MCF 10A (cell line): ENCODE results near the gene FAT2. TPM values are rescaled to one million over a fixed set of nuclear protein-coding genes. Genes with fewer than 3 reads are reported as not detected.

ENCODE experiments used
- BruUV-seq: library from RNA; stranded (reverse); fragments of 400-500 nt; replicated peaks from 2 replicates; lab custom pipeline; 2021; lab: Mats Ljungman, UMichigan
- CTCF ChIA-PET: fragments of 300-600 bp; sonication (Branson Sonifier 250); formaldehyde crosslinking; extraction: SDS; loops from one replicate; lab custom pipeline; 2021; ENCODE audit warnings: antibody characterized with exemption, inconsistent platforms; lab: Yijun Ruan, JAX
- POLR2A ChIA-PET: fragments of 300-600, 350-650 bp; sonication (Branson Sonifier 250); formaldehyde crosslinking; extraction: SDS; loops from one replicate; lab custom pipeline; 2020; ENCODE audit warnings: antibody characterized with exemption, inconsistent platforms; lab: Yijun Ruan, JAX
- DNase-seq: peaks from one replicate; pipeline ENCODE4 v3.0.0-alpha.2; 2018; ENCODE audit not compliant: unreplicated experiment
- H3K27ac Mint-ChIP-seq: one replicate; pipeline ENCODE4 v1.8.0; 2022; ENCODE audit warnings: mild to moderate bottlenecking, low read depth, mixed read lengths; ENCODE audit not compliant: unreplicated experiment
- H3K27me3 Mint-ChIP-seq: one replicate; pipeline ENCODE4 v1.8.0; 2022; ENCODE audit warnings: mixed read lengths; ENCODE audit not compliant: insufficient read depth, unreplicated experiment
- H3K36me3 Mint-ChIP-seq: one replicate; pipeline ENCODE4 v1.8.0; 2022; ENCODE audit warnings: mild to moderate bottlenecking, moderate library complexity, mixed read lengths; ENCODE audit not compliant: insufficient read depth, unreplicated experiment
- H3K4me1 Mint-ChIP-seq: one replicate; pipeline ENCODE4 v1.8.0; 2022; ENCODE audit warnings: mixed read lengths; ENCODE audit not compliant: insufficient read depth, unreplicated experiment
- H3K4me3 Mint-ChIP-seq: one replicate; pipeline ENCODE4 v1.8.0; 2022; ENCODE audit warnings: mild to moderate bottlenecking, moderate library complexity, mixed read lengths; ENCODE audit not compliant: unreplicated experiment
- H3K9me3 Mint-ChIP-seq: one replicate; pipeline ENCODE4 v1.8.0; 2022; ENCODE audit warnings: mixed read lengths; ENCODE audit not compliant: unreplicated experiment
- intact Hi-C: fragments of 100-400 bp; cut with micrococcal nuclease; formaldehyde crosslinking; loops from 2 replicates; pipeline ENCODE4 v1.14.1; 2022
- total RNA-seq: library from RNA; stranded (reverse); gene quantifications from 2 replicates; pipeline ENCODE4 v1.2.3, GENCODE V29; 2022
- TF ChIP-seq, protein P1 (sequence below): fragments of 200-600 bp; IDR thresholded peaks from one replicate; pipeline ENCODE4 v1.8.0; 2022; ENCODE audit warnings: antibody characterized with exemption, mild to moderate bottlenecking; ENCODE audit not compliant: unreplicated experiment

FAT2 gene
- total RNA-seq, 1 experiment from 2014 or later, result 9.9 TPM

GRCh38 chr5:151602806-151603205 lies 11.7 kb upstream of the FAT2 start:
- ChIA-PET CTCF (interaction anchor here (0.6 to 2.7 kb wide), 11 partner anchors 9 to 1906 kb away, joined by 3 to 9 read pairs (median 4); no protein-coding TSS in a partner anchor), POLR2A (interaction anchor here (0.6 to 6.5 kb wide), 11 partner anchors 12 to 100 kb away, joined by 3 to 105 read pairs (median 5); partner anchors contain the start of gene FAT2)

GRCh38 chr5:151601391-151601790 lies 10.3 kb upstream of the FAT2 start:
- H3K27ac Mint-ChIP-seq, result no peak overlapping the region
- no peaks in the 10 kb centered on the region for H3K27me3 Mint-ChIP-seq
- POLR2A ChIA-PET, result interaction anchor here (5.1 to 6.5 kb wide), 2 partner anchors 12 to 14 kb away, joined by 77 to 105 read pairs; partner anchors contain the start of gene FAT2
- no peaks in the 10 kb centered on the region for H3K9me3 Mint-ChIP-seq
- no TSS peak for BruUV-seq
- peaks cover 19% of the 10 kb centered on the region for H3K4me1 Mint-ChIP-seq
- no peak overlapping the region for H3K4me3 Mint-ChIP-seq
- TF ChIP-seq, protein P1, sequence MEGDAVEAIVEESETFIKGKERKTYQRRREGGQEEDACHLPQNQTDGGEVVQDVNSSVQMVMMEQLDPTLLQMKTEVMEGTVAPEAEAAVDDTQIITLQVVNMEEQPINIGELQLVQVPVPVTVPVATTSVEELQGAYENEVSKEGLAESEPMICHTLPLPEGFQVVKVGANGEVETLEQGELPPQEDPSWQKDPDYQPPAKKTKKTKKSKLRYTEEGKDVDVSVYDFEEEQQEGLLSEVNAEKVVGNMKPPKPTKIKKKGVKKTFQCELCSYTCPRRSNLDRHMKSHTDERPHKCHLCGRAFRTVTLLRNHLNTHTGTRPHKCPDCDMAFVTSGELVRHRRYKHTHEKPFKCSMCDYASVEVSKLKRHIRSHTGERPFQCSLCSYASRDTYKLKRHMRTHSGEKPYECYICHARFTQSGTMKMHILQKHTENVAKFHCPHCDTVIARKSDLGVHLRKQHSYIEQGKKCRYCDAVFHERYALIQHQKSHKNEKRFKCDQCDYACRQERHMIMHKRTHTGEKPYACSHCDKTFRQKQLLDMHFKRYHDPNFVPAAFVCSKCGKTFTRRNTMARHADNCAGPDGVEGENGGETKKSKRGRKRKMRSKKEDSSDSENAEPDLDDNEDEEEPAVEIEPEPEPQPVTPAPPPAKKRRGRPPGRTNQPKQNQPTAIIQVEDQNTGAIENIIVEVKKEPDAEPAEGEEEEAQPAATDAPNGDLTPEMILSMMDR, result no peak
- DNase-seq, result no peak
- intact Hi-C loops, result no loop called here
- H3K36me3 Mint-ChIP-seq, result no peaks in the 10 kb centered on the region
- CTCF ChIA-PET, result interaction anchor here (1.0 to 4.4 kb wide), 9 partner anchors 9 to 51 kb away, joined by 3 to 19 read pairs (median 4); partner anchors contain the start of gene FAT2

More at GRCh38 chr5:151602806-151603205, 11.7 kb upstream of the FAT2 start:
- H3K36me3 Mint-ChIP-seq, result no peaks in the 10 kb centered on the region
- intact Hi-C loops, result no loop called here
- no peak overlapping the region for H3K4me3 Mint-ChIP-seq
- BruUV-seq, result no TSS peak
- peaks cover 19% of the 10 kb centered on the region for H3K4me1 Mint-ChIP-seq
- TF ChIP-seq, protein P1, result no peak
- H3K27me3 Mint-ChIP-seq, result no peaks in the 10 kb centered on the region
- H3K9me3 Mint-ChIP-seq, result no peaks in the 10 kb centered on the region
- H3K27ac Mint-ChIP-seq, result no peak overlapping the region
- no peak for DNase-seq

- Mint-ChIP-seq H3K27ac (no peak overlapping the region), H3K27me3 (no peaks in the 10 kb centered on the region), H3K9me3 (no peaks in the 10 kb centered on the region), H3K4me3 (no peak overlapping the region), H3K36me3 (no peaks in the 10 kb centered on the region), H3K4me1 (peaks cover 22% of the 10 kb centered on the region)
- BruUV-seq, result no TSS peak
- no peak for DNase-seq
- ChIA-PET POLR2A (interaction anchor here (5.1 to 6.5 kb wide), 2 partner anchors 11 to 15 kb away, joined by 77 to 105 read pairs; partner anchors contain the start of gene FAT2), CTCF (interaction anchor here (0.6 to 4.4 kb wide), 9 partner anchors 9 to 1076 kb away, joined by 3 to 19 read pairs (median 3); partner anchors contain the start of gene FAT2)
- TF ChIP-seq, protein P1, result no peak
- intact Hi-C loops, result no loop called here
Observed at GRCh38 chr5:151600069-151600665, 9.0 kb upstream of the FAT2 start.

GRCh38 chr5:151598984-151599383 lies 7.9 kb upstream of the FAT2 start:
- POLR2A ChIA-PET, result interaction anchor here (0.6 to 3.3 kb wide), 7 partner anchors 10 to 132 kb away, joined by 3 to 9 read pairs (median 4); no protein-coding TSS in a partner anchor
- DNase-seq, result peak; percentile 70
- H3K9me3 Mint-ChIP-seq, result no peaks in the 10 kb centered on the region
- TF ChIP-seq, protein P1, result no peak
- no peaks in the 10 kb centered on the region for H3K27me3 Mint-ChIP-seq
- intact Hi-C loops, result no loop called here
- BruUV-seq, result no TSS peak
- H3K36me3 Mint-ChIP-seq, result no peaks in the 10 kb centered on the region
- no peak overlapping the region for H3K4me3 Mint-ChIP-seq
- CTCF ChIA-PET, result interaction anchor here (1.1 to 4.4 kb wide), 3 partner anchors 12 to 53 kb away, joined by 3 to 19 read pairs (median 5); no protein-coding TSS in a partner anchor
- H3K4me1 Mint-ChIP-seq, result peaks cover 27% of the 10 kb centered on the region
- no peak overlapping the region for H3K27ac Mint-ChIP-seq
